DMS153 treated with DMSO at 0.1 percent for 48 hours (cell line): ENCODE measurements around the gene RPTOR.
A peak's percentile ranks its signal among the peaks of the same experiment; 100 is the strongest.
"Not testable (repeated sequence)": the region's sequence is repeated elsewhere in the genome, so short reads cannot be mapped to it uniquely, and the experiment has no call there.

Experiments
- DNase-seq: peaks from one replicate; lab custom pipeline; 2025; ENCODE audit not compliant: unreplicated experiment; lab: John Stamatoyannopoulos, UW

The RPTOR gene

GRCh38 chr17:80614332-80615047 lies 69.9 kb downstream of the RPTOR start:
- no peak for DNase-seq

GRCh38 chr17:80615376-80615775 lies 70.7 kb downstream of the RPTOR start:
- DNase-seq, result no peak

- DNase-seq, result no peak
Measured at GRCh38 chr17:80616705-80617104, 72.1 kb downstream of the RPTOR start.

- DNase-seq, result no peak
Measured at GRCh38 chr17:80618304-80618703, 73.7 kb downstream of the RPTOR start.

- DNase-seq, result no peak
Measured at GRCh38 chr17:80619535-80620235, 75.0 kb downstream of the RPTOR start.

GRCh38 chr17:80621335-80621996 lies 76.8 kb downstream of the RPTOR start:
- DNase-seq, result no peak

- no peak for DNase-seq
Measured at GRCh38 chr17:80621997-80622357, 77.3 kb downstream of the RPTOR start.

- no peak for DNase-seq
Measured at GRCh38 chr17:80624864-80625263, 80.2 kb downstream of the RPTOR start.

GRCh38 chr17:80625627-80626026 lies 81.0 kb downstream of the RPTOR start:
- DNase-seq, result no peak

GRCh38 chr17:80628881-80629280 lies 84.2 kb downstream of the RPTOR start:
- DNase-seq, result not testable (repeated sequence)

- no peak for DNase-seq
Measured at GRCh38 chr17:80629298-80630028, 84.8 kb downstream of the RPTOR start.

- no peak for DNase-seq
Measured at GRCh38 chr17:80630560-80631120, 86.0 kb downstream of the RPTOR start.

- DNase-seq, result no peak
Measured at GRCh38 chr17:80631142-80632045, 86.8 kb downstream of the RPTOR start.

- no peak for DNase-seq
Measured at GRCh38 chr17:80632046-80632581, 87.5 kb downstream of the RPTOR start.

GRCh38 chr17:80633207-80633606 lies 88.6 kb downstream of the RPTOR start:
- no peak for DNase-seq

- DNase-seq, result no peak
Measured at GRCh38 chr17:80633994-80634566, 89.4 kb downstream of the RPTOR start.

- no peak for DNase-seq
Measured at GRCh38 chr17:80636361-80637018, 91.9 kb downstream of the RPTOR start.

- DNase-seq, result peak; percentile 78
Measured at GRCh38 chr17:80637048-80637781, 92.6 kb downstream of the RPTOR start.
